NCI-H1105 (cell line): ENCODE measurements around the gene MOV10.
"Not testable (repeated sequence)": the region's sequence is repeated elsewhere in the genome, so short reads cannot be mapped to it uniquely, and the experiment has no call there.

Experiments used
- DNase-seq: peaks from one replicate; lab custom pipeline; 2025; lab: John Stamatoyannopoulos, UW

Gene MOV10

DNA sequence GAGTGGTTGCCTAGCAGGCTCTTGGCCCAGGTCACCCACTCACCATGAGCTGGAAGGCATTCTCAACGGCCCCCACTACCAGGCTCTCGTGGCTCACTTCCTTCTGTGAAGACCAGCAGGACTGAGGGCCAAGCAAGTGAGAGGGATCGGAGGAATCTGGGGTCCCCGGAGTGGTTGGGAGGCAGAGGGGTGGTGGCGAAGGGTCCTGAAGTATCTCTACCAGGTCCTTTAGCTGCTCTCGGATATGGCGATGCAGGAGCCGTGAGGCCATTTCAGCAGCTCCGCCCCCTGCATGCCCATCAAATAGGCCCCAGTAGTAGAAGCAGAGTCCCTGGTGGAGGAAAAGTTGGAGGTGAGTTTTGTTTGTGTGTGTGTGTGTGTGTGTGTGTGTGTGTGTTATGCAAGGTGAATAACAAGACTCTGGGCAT lies 38.3 kb downstream of the MOV10 start:
- no peak for DNase-seq

DNA sequence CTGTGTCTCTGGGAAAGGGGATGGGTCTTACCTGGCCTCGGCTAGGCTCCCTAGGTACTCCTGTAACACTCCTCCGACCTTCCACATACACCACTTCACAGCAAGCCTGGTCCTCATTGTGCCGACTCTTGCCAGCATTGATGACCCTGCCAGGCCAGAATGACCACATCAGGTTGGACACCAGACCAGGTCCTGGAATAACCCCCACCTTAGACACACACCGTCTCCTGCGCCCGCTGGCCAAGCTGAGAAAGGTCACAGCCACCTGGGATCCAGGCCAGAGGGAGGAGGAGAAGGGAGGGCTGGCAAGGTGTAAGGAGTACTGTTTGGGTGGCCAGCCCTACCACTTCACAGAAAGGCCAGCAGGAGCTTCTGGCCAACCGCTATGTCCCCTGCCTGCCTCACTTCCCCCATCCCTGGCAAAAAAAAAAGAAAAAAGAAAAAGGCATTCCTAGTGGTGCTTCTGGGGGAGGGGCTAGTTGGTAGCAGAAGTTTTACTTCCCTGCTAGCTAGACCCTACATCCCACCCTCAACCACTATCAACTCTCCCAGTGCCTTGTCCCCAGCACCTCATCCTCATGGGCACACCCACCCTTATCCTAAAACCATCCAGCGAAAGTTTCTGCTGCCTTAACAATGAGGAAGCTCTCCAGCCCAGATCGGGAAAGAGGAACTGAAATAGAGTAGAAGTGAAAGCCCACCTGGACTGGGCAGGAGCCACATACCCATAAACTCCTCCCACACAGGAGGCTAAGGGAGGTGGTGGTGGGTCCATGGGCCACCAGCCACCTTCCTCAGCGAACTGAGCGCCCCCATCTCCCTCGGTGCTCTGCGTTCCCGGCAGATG lies 39.2 kb downstream of the MOV10 start:
- DNase-seq: no peak

DNA sequence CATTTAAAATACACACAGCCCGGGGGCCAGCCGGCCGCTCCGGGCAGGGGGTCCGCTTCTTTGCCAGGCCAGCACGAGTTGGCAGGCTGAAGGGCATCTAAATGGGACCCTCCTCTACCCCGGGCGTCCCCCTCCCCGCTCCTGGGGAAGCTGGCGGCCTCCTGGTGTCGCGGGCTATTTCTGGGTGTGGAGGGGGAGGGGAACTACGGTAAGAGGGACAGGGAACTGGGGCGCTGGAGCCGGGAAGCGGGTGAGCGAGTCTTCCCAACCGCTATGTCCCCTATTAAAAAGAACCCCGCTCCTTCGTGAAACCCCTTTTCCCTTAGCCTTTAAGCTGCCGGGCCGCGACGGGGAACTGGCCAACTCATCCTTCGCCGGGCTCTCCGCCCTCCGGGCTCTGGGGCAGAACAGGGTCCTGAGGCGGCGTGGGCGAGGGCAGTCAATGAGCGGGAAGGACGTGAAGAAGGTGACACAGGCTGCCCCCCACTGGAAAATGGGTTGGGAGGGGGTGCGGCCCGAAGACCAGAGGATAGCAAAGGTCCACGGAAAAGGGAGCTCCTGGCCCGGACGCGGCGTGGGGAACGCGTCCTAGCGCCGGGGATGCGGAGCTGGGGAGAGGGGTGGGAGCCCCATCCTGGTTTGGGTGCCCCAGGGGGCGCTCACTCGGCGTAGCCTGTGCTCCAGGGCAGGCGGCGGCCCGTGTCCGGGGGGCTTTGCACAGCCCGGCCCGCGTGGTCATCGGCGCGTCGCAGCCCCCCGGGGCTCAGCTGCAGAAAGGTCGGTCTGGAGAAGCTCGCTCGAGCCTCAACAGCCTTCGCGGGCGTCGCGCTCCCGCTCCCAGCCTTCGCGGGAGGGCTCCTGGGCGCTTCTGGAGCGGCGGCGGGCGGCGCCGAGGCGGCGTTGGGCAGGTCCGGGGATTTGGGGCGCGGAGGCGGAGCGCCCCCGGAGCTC lies 40.1 kb downstream of the MOV10 start:
- no peak for DNase-seq

DNA sequence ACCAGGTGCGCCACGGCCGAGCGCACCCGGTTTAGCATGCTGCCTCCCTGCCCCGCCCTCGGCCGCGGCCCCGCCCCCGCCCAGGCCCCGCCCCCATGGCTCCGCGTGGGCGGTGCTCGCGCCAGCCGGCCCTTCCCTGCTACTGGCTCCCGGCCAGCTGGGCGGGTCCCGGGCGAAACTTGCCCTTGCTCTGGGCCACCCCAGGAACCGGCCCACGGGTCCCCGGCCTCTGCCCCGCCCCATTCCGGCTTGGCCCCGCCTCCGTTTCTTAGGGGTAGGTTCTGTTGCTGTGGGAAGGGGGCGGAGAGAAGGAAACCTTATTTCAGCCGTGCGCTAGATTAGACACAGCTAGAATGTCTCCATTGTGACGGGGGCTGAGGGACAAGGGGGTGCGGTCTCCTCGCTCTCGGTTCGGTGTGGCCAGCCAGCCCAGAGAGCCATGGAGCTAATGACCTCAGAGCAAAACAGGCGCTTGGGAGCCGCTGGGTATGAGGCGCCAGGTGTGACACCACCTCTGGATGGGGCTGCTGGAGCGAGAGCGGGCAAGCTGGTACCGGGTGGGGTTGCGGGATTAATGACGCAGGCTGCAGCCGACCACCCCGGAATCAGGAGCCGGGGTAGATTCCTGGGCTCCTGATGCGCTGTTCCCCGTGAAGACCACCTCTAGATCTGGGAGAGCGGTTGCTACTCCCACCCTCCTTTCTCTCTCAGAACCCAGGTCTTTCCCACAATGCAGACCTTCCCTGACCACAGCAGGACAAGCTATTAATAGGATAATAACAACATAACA lies 41.0 kb downstream of the MOV10 start, which contains the start of gene PPM1J:
Gene PPM1J, minus strand, starts transcription at position 69 of the 790 bp plus-strand sequence. Its CDS starts 31 bp downstream, at position 38.
- peak; percentile 81 for DNase-seq

DNA sequence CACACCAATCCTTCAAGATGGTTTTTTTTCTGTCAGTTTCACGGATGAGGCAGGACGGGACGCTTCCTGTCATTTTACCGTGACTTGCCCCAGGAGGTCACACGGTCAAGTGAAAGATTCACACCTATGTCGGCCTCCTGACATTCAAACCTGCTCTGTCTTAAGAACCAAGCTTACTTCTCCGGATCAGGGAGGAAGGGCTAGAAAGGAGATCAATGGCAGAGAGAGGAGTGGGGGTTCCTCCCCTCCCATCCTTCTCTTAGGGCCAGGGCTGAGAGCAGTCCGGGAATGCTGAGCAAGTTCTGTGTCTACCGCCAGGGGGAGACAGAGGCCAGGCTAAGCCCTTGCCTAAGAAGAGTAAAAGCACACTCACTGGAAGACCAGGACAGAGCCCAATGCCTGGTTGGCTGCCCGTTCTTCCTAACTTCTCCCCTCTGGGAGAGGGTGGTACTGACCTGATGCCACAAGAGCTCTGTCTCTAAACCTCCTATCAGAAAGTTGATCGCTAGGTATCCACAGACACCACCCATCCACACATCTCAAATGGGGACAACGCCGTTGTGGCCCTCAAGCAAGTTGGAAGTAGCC lies 41.8 kb downstream of the MOV10 start:
- DNase-seq: peak; percentile 79

DNA sequence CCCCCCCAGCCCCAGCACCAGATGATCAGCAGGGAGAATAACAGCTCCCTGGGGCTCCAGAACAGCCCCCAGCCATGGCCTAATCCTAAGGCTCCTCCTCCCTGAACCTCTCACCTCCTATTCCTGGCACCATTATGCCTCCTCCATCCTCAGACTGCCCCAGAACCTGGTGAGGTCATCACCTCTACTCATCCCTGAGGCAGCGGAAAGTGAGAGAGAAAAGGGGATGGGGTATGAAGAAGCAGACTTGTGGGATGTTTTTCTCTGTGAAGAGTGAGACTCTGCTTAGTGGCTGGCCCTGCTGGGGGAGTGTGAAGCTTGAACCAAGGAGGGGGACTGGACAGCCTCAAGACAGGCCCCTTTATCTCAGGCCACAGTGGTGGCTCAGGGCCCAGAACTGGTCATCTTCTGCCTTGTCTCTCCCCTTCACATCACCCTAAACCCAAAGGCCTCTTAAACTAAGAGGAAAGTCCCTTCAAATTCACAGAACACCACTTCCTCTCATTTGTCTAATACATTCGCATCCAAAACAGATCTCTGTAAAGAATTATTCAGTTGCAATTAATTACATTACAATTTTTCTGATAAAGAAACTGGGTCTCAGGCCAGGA lies 42.9 kb downstream of the MOV10 start:
- no peak for DNase-seq

DNA sequence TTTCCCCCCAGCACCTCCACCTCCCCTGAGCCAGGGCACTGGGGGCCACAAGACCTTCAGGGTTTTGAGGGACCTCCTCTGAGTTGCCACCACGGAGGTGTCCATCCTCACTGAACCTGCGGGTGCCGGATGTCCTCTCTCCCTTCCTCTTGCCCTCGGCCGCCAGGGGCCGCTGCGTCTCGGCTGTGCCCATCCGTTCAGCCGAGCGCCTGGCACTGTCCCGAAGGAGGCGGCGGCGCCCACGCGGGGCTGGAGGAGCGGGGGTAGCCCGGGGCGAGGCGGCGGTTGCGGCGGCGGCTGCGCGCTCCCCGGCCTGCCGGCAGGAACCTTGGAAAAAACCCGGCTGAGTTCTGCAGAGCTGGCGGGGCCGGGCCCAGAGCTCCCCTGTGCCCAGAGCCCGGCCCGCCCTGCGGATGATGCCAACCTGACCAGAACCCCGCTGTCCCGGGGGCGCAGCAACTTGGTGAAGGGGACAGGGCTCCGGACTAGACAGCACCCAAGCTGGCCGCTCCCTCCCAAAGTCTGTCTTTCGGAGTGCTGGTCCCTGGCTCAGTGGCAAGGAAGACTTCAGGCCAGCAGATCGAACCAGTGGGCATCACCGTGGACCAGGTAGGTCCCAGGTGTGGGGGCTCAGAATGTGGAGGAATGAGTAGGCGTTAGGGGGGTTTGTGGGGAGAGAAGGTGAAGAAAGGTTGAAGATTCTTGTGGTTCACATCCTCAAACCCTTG lies 44.4 kb downstream of the MOV10 start:
- DNase-seq: peak; percentile 33

DNA sequence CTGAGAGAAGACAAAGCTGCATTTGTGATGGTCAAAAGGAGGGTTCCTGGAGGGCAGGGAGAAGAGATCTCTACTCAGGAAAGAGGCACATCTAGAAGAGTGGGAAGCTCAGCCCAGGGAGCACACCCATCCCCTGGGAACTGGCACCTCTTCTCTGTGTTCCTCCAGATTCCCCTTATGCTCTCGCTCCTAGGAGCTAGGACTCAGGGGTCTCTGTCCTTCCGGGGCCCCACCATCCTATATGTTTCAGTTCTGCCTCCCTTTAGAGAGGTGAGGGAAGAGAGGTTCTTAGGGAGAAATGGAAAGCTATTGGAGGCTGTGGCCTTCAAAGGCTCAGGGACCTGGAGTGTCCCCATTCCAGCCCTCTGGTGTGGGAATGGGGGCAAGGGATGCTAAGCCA lies 45.2 kb downstream of the MOV10 start:
- no peak for DNase-seq

DNA sequence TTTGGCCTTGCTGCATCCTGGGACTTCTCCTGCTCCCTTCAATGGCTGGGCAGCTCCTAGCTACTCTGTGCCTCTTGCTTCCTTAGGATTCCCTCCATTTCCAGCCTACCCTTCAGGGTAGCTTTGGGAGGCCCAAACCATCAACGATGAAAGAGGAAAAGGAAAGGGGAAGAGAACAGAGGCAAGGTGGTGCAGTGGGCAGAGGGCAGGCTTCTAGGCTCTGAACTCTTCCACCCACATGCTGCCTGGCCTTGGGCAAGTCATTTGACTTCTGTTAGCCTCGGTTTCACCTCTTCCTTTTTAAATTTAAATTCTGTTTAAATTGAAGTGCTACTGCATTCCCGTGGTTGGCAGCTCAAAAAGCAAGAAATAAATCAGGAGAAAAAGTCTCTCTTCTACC lies 46.3 kb downstream of the MOV10 start:
- no peak for DNase-seq

DNA sequence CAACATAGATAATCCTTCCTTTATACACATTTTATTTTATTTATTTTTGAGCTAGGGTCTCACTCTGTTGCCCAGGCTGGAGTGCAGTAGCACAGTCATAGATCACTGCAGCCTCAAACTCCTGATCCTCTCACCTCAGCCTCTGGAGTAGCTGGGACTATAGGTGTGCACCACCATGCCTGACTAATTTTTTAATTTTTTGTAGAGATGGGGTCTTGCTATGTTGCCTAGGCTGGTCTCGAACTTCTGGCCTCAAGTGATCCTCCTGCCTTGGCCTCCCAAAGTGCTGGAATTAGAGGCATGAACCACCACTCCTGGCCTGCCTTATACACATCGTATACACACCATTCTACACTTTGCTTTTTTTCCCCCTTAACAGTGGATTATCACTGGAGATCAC lies 46.8 kb downstream of the MOV10 start:
- DNase-seq: not testable (repeated sequence)

DNA sequence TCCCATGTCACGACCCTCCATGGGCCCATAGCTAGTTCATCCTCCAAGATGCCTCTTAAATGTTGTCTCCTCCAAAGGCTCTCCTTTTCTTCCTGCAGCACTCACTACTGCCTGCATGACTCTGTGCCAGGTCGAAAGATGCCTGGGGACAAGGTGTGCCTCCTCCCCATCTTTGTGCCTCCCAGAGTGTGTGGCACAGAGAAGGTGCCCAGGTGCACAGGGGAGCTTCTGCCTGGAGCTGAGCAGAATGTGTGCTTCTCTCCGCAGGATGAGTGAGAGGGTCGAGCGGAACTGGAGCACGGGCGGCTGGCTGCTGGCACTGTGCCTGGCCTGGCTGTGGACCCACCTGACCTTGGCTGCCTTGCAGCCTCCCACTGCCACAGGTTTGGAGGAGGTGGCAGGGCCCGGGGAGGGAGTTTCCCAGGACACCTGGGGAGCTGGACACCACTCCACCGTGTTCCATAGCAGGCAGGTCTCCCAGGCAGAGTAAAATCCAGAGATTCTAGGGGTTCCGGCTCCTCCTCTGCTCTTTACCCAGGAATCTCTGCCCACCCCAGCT lies 47.6 kb downstream of the MOV10 start:
- no peak for DNase-seq

DNA sequence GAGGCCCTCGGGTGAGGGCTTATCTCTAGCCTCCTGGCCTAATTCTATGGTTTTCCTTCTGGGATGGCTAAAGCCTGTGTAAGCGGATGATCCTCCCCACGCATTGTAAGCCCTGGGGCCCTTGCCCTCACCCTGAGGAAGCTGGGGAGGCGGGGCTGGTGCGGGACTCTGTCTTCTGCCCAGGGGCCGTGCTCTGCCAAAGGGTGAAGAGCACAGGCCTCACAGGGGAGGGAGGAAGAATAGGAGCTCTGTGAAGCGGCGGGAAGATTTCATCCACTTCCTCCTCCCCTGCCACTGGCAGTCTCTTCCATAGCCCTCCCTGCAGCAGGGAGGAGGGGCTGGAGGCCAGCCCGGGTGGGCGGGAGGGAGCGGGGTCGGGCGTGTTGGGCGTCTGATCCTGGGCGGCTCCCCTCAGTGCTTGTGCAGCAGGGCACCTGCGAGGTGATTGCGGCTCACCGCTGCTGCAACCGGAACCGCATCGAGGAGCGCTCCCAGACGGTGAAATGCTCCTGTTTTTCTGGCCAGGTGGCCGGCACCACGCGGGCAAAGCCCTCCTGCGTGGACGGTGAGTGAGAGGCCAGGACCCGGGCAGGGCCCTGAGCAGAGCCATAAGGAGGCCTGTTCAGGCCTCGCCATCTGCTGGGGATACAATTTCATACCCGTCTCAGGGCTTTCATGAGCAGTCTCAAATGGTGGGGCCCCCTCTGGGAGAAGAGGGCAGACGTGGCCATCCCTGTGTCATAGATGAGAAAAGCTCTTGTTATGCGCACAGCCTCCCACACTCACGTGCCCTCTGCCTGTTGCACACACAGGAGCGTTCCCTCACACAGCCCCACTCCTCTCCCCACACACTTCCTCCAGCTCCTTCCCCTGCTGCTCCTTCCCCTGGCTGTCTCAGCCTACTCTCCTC lies 48.4 kb downstream of the MOV10 start:
- DNase-seq: no peak

DNA sequence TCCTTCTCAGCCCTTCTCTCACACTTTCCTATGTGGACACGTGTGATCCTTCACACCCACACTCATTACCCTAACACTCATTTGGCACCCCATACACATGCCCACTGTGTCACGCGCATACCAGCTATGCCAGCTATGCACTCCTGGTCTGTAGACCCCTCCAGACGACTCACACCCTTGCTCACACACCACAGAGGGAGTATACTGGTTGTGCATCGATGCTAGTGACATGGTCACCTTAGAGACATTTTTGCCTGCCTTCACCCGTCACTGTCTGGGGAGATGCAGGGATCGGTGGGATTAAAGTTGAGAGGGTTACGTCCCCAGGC lies 49.0 kb downstream of the MOV10 start:
- DNase-seq: no peak

DNA sequence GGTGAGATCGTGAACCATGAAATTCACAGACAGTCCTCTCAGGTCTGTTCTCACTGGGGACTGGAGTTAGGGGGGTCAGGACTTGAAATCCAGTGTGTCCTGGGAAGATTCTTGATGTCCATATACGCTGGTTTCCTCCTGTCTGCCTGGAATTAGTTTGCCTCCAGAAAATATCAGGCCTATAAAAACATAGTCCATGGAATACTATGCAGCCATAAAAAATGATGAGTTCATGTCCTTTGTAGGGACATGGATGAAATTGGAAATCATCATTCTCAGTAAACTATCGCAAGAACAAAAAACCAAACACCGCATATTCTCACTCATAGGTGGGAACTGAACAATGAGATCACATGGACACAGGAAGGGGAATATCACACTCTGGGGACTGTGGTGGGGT lies 49.8 kb downstream of the MOV10 start:
- DNase-seq: not testable (repeated sequence)

DNA sequence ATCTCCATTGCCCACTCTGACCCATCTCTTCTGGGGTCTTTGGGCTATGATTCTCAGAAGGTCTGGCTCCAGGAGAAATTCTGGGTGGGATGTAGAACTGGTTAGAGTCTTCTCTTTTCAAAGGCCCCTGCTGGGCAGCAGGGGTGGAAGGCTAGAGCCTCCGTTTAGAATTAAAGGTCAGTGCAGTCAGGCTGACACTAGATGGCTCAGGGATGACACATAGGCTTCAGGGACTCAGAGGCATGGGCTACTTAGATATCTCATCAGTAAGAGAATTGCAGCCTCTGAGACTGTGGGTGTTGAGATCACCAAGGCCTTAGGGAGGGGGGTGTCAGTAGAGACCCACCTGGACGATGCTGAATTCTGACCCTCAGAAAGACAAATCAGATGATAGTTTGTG lies 53.3 kb downstream of the MOV10 start:
- no peak for DNase-seq

DNA sequence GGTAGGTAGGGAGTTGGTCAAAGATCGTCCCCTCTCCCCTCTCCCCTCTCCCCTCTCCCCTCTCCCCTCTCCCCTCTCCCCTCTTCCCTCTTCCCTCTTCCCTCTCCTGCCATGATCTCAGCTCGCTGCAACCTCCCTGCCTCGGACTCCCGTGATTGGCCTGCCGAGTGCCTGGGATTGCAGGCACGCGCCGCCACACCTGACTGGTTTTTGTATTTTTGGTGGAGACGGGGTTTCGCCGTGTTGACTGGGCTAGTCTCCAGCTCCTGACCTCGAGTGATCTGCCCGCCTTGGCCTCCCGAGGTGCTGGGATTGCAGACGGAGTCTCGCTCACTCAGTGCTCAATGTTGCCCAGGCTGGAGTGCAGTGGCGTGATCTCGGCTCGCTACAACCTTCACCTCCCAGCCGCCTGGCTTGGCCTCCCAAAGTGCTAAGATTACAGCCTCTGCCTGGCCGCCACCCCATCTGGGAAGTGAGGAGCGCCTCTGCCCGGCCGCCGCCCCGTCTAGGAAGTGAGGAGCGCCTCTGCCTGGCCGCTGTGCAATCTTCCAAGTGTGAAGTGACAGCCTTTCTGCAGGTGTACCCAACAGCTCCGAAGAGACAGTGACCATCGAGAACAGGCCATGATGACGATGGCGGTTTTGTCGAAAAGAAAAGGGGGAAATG lies 54.0 kb downstream of the MOV10 start:
- DNase-seq: not testable (repeated sequence)

DNA sequence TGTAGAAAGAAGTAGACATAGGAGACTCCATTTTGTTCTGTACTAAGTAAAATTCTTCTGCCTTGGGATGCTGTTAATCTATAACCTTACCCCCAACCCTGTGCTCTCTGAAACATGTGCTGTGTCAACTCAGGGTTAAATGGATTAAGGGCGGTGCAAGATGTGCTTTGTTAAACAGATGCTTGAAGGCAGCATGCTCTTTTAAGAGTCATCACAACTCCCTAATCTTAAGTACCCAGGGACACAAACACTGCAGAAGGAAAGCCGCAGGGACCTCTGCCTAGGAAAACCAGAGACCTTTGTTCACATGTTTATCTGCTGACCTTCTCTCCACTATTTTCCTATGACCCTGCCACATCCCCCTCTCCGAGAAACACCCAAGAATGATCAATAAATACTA lies 54.6 kb downstream of the MOV10 start:
- DNase-seq: not testable (repeated sequence)

DNA sequence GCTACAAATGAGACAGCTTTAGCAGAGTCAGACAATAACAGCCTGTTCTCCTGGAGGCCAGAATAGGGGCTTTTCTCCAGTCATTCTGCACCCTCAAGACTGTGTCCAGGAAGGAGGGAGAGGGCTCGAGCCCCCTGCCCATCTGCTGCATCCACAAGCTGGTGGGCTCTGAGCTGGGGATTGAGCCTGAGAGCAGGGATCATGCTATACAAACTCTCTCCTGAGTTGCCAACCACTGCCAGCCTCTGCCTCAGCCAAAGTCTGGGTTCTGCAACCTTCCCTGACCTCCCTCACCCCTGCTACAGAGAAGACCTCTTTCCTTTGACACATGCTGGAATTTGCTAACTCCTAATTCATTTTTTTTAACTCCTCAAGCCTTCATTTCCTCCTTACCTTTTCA lies 55.5 kb downstream of the MOV10 start:
- no peak for DNase-seq

DNA sequence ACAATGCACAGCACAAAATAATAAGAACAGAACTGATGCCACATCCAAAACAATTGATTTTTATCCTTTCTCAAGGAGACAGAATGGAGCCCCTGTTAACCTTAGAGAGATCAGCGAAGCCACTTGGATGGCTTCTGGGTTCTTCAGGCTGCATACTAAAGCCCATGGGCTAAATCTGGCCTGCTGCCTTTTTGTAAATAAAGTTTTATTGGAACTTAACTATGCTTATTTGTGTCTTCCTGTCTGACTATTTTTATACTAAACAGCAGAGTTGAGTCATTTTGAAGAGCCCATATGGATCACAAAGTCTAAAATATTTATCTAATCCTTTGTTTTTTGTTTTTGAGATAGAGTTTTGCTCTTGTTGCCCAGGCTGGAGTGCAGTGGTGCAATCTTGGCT lies 57.0 kb downstream of the MOV10 start:
- no peak for DNase-seq
